CD4-positive, alpha-beta T cell treated with Interleukin-17A for 4 hours (primary cell): ENCODE data around the gene CCDC28A.
"Not testable (repeated sequence)": the region's sequence is repeated elsewhere in the genome, so short reads cannot be mapped to it uniquely, and the experiment has no call there.

Source experiments
- DNase-seq: peaks from one replicate; pipeline ENCODE4 v3.0.0-alpha.2; 2020; ENCODE audit warnings: mixed read lengths

CCDC28A gene

DNA sequence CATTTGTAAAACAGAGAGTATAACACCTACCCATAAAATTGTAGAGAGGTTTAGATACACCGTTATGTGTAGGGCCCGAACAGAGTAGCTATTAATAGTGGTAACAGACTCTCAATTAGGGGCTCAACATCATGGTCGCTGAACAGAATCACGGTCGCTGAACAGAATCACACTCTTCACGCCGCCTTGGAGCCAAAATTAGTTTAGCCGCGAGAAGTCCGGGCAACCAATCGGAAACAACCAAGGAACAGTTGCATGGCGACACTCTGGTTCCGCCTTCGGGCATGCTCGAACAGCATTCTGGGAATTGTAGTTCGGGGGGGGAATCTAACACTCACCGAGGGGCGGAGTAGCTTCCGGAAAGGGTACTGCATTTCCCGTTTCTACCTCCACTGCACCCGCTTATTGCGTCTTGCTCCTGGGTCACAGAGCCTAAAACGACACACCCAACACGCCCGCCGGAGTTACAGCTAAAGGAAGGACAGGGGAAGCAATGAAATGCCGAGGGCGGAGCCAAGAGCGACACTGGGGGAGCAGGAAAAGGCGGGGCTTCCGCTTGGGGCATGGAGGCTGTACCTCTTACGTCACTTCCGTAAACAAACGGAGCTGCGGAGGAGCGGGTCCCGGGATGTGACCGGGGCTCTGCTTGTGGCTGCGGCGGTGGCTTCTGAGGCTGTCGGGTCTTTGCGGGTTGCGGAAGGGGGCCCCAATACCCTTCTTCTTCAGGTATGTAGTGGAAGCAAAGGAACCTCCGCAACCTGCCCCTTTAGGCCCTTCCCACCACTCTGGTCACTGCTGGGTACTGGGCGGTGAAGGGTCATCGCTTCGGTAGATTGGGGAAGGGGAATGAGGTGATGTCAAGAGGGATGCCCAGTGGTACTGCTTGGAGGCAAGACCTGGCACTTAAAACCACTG is at the start of gene CCDC28A:
TSS of gene CCDC28A (plus strand) at position 593 of the 915 bp plus-strand sequence. CDS start 2,352 bp downstream, outside the sequence.
- peak; percentile 95 for DNase-seq

DNA sequence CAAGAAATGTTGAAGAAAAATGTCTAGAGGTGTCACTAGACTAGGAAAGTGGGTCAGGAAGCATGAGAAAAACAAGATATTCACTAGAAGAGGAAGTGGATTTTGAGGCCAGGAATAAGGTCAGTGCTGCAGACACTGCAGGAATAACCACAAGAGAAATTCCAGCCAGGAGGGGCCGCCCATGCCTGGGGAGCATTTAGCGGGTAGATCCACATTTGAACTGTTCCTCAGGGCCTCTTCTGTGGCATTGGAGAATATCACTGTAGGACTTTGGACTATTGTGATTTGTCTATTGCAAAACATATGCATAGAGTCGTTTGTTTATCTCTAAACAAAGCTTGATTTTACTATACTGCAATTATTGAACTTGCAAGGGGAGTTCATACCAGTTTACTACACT is 49.6 kb upstream of the CCDC28A start:
- no peak for DNase-seq

DNA sequence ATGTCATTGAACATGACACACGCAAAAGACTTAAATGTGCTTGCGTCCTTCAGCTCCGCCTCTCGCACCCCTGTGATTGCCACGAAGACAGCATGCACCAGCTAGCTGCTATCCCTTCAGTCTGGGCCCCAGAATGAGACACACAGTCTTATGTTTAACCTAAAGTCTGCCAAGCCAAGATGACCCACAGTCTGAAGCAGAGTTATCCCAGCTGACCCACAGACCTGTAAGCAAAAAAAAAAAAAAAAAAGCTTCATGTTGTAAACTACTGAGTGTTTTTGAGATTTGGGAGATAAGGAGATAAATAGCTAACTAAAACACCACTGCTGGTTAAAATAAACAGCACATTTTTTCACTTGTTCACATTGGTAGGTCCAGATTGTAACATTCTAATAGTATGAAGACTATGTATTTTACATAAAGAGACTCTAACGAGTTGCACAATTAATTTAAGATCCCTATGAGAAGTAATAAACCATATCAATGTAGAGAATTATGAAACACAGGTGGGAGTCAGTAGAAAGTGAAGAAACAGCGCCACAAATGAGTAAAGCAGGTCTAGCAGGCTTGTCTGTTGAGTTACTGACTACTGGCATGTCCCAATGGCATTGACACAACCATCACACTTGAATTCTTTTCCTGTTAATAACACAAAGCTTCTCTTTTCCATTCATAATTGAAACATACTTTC is 47.4 kb upstream of the CCDC28A start:
- DNase-seq = no peak

DNA sequence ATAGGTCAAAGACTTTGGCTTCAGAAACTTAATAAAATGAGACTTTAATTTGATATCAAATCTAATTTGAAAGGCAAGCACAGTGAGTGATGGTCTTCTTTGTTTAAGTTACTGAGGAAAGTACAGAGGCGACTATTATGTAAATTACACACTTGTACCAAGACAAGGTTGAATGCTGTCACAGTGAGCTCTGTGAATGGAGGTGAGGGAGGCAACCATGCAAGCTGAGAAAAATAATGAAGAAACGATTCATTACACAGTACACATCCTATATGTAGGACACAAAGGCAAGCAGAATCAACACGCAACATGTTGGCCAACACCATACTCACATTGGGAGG is 46.8 kb upstream of the CCDC28A start:
- no peak for DNase-seq

GRCh38 chr6:138727182-138727581 is 46.4 kb upstream of the CCDC28A start:
- DNase-seq = no peak

- DNase-seq = no peak
Observed at GRCh38 chr6:138728662-138729061, 44.9 kb upstream of the CCDC28A start.

DNA sequence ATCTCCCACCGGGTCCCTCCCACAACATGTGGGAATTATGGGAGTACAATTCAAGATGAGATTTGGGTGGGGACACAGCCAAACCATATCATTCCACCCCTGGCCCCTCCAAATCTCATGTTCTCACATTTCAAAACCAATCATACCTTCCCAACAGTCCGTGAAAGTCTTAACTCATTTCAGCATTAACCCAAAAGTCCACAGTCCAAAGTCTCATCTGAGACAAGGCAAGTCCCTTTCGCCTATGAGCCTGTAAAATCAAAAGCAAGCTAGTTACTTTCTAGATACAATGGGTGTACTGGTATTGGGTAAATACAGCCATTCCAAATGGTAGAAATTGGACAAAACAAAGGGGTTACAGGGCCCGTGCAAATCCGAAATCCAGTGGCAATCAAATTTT is 43.5 kb upstream of the CCDC28A start:
- not testable (repeated sequence) for DNase-seq

DNA sequence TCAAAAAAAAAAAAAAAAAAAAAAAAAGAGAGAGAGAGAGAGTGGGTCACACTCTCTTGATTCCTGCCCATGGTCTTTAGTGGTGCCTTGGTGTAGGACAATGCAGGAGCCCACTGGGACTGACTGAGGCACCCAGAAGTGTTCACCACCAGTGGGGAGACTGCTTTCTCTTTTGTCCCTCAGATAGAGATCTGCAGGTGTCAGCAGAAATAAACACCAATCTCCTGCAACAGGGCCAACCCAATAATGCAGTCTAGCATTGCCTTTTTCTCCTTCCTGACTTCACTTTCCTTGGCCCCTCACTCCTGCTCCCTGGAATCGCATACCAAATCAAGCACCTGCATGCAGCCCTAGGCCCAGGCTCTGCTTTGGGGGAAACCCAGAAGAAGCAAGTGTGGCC is 39.0 kb upstream of the CCDC28A start:
- no peak for DNase-seq

DNA sequence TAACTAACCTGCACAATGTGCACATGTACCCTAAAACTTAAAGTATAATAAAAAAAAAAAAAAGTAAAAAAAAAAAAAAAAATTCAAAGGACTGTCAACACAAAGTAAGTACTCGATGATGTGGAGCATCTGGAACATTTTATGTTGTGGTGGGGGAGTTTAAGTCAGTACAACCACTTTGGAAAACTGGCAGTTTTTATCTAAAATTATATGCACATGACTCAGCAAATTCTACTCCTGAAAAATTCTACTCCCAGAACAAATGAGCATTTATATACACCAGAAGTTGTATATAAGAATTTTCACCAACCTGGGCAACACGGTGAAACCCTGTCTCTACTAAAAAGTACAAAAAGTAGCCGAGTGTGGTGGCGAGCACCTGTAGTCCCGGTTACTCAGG is 36.9 kb upstream of the CCDC28A start:
- no peak for DNase-seq

DNA sequence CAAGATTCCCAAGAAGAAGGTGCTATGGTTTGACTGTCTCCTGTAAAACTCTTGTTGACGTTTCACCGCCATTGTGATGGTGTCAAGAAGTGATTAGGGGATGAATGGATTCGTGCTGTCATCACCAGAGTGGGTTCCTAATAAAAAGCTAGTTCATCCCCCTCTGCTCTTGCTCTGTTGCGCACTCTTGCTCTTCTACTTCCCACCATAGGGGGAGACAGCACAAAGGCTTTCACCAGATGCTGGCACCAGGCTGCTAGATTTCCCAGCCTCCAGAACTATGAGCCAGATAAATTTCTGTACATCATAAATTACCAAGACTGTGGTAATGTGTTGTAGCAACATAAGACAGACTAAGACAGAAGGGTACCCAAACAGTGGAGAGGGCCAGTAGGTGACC is 21.6 kb upstream of the CCDC28A start:
- no peak for DNase-seq

DNA sequence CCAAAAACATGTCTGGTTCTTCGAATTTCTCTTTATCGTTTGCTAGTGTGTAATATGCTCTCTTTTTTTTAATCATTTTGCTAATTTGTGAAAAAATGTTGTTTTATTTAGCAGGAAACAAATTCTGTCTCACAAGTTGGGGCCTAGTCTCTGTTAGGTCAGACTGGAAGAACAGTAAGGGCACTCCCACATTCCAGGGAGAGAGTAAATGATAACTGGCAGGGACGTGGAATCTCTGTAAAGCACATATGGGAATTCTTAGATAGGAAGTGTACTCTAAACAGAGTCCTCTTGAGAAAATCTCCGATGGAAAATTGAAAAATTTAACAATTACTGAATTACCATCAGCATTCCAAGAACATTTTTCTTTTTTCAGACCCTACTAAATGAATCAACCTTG is 16.4 kb upstream of the CCDC28A start:
- DNase-seq = no peak

- DNase-seq = peak; percentile 5
Observed at GRCh38 chr6:138765896-138766655, 7.5 kb upstream of the CCDC28A start.

- DNase-seq = no peak
Observed at GRCh38 chr6:138769102-138769676, 4.4 kb upstream of the CCDC28A start.

DNA sequence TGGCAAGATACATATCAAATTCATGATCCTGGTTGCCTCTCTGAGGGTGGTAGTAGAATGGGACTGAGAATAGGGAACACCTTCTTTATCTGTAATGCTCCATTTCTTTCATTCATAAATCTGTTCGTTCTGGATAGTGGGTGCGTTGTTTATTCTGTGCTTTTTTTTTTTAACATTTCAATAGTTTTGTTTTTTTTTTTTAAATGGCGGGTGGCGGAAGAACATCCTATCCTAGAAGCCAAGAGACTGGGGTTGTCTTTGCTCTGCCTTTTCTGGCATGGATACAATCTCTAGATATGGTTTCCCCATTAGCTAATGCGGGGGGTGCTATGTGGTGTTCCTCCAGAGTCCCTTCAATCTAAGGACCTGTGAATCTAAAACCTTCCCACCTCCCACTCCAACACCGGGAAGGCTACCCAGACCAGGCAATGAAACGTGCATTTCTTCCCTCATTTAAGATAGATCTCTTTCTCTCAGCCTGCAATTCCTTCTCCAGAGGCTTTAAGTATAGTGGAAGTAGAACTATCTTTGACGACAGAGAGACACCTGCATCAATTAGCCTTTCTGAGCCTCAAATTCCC is 883 bp upstream of the CCDC28A start:
- no peak for DNase-seq

DNA sequence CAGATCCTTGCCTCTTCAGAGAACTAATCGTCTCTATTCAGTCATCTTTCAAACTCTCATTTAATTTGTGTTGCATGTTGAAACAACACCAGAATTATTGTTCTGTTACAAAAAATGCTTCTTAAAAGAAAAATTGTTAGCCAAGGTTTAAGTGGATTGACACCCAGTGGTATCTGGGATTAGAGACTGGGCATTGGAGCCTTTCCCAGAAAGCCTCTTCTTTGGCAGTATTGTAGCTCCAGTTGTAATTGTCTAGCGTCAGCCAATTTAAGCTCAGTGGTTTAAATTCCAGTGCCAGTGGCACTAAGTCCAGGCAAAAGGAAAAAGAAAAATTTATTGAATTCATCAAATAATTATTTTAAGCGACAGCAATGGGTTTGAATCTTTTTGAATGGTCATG is 801 bp downstream of the CCDC28A start:
- DNase-seq = no peak

DNA sequence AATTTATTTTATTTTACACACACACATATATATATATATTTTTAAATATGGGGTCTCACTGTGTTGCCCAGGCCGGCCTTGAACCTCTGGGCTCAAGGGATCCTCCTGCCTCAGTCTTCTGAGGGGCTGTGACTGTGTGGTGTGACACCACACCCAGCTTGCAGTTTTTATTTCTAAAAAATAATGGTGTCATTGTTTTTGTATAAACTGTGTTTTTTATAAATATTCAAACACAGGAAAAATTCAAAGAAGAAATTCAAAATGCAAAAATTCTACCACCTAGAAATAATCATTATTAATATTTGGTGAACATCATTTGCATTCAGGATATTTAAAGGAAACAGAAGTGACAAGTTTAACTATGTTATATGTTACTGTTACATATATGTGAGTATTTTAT is 3.1 kb downstream of the CCDC28A start:
- no peak for DNase-seq

- DNase-seq = no peak
Observed at GRCh38 chr6:138778331-138778730, 4.8 kb downstream of the CCDC28A start.

GRCh38 chr6:138782243-138782642 is 8.7 kb downstream of the CCDC28A start:
- no peak for DNase-seq

DNA sequence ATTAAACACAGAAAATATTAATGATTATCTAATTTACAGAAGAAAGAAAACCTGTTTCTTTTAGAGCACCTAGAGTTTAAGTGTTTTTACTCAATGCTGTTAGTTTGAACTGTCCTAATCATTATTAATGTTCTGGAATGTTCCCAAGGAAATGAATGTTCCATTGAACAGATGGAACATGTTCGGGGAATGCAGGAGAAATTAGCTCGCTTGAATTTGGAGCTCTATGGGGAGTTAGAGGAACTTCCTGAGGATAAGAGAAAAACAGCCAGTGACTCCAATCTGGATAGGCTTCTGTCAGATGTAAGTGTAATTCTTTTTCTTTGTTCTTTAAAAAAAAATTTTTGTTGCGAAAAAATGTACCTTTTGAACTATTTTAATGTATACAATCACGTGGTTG is 11.5 kb downstream of the CCDC28A start:
- no peak for DNase-seq

DNA sequence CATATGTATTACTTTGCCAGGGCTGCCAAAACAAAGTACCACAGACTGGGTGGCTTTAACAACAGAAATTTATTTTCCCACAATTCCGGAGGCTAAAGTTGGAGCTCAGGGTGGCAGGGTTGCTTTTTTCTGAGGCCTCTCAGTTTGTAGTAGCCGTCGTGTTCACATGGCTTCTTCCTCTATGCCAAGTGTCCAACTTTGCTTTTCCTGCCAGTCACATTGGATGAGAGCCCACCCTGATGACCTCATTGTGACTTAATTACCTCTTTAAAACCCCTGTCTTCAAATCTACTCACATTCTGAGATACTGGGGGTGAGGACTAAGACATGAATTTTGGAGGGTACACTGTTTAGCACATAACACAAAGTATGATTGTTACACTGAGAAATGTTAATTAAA is 12.4 kb downstream of the CCDC28A start:
- no peak for DNase-seq

DNA sequence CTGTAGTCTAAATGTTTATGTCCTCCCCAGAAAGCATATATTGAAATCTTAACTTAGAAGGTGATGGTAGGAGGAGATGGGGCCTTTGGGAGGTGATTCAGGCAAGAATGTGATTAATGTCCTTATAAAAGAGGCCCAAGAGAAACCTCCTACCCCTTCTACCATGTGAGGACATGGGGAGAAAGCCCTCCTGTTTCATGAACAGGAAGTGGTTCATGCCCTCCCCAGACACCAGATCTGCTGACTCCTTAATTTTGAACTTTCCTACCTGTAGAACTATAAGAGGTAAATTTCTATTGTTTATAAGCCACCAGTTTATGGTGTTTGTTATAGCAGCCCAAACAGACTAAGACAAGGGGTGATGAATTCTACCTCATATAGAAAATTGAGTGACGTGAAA is 13.6 kb downstream of the CCDC28A start:
- no peak for DNase-seq

DNA sequence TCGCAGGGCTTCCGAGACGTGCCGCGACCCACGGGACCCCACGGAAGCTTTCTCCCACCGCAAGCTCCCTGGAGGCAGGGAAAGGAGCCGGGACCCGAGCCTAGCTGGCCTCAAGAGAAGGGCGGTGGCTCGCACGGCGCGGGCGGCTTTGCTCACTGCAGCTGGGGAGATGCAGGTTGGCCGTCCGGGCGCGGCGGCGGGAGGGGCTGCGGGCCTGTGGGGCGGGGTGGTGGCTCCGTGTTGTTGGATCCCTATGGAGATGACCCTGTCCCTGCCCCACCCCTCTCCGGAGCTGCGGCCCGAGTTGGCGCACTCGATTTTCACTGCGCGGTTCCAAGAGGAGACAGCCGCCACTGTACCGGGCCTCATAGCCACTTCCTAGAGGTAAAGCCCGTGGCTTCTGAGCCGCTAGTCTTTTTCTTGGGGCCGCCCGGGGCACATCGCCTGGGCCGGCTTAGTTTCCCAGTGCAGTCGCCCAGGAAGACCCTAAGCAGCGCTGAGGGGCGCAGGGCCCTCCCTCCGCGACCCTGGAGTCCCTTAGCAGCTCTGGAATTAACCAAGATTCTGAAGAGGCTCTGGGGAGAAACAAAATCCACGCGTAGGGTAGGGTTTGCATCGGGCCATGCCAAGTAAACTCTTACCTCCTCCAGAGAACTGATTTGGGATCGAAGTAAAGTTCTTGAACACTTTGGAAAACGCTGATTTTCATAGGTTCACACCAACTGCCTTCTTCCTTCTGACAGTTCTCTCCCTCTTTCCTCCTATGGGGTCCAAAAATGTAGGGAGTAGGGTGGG is 22.4 kb downstream of the CCDC28A start, which contains the start of gene ECT2L:
TSS of gene ECT2L (plus strand) at position 279 of the 795 bp plus-strand sequence. CDS start 17,188 bp downstream, outside the sequence.
- no peak for DNase-seq
